Karpas-422 (cell line): Measurements from ENCODE around the gene NAA38. TPM values are rescaled to one million over a fixed set of nuclear protein-coding genes. Genes with fewer than 3 reads are reported as not detected.

Experiments used
- DNase-seq: peaks from one replicate; pipeline ENCODE4 v3.0.0-alpha.2; 2015
- H2AFZ ChIP-seq: fragments of 200-600 bp; sonication (generic); 2 replicates; pipeline ENCODE4 v1.6.1; 2014; ENCODE audit warnings: antibody characterized with exemption, low read length, mixed read lengths
- H3K27ac ChIP-seq: fragments of 200-600 bp; sonication (generic); 2 replicates; pipeline ENCODE4 v1.5.1; 2014; ENCODE audit warnings: mild to moderate bottlenecking, low read length, moderate library complexity
- H3K27me3 ChIP-seq: fragments of 200-600 bp; sonication (generic); 2 replicates; pipeline ENCODE4 v1.6.1; 2014; ENCODE audit warnings: low read length, mixed read lengths
- H3K36me3 ChIP-seq: fragments of 200-600 bp; sonication (generic); 2 replicates; pipeline ENCODE4 v1.6.1; 2014; ENCODE audit warnings: low read length, mixed read lengths; ENCODE audit not compliant: insufficient read depth
- H3K4me1 ChIP-seq: fragments of 200-600 bp; sonication (generic); 2 replicates; pipeline ENCODE4 v1.6.1; 2014; ENCODE audit warnings: mild to moderate bottlenecking, low read length, mixed read lengths
- H3K4me2 ChIP-seq: fragments of 200-600 bp; sonication (generic); 2 replicates; pipeline ENCODE4 v1.6.1; 2014; ENCODE audit warnings: low read length, low read depth, mild to moderate bottlenecking; ENCODE audit not compliant: poor library complexity, severe bottlenecking
- H3K4me3 ChIP-seq: fragments of 200-600 bp; sonication (generic); 2 replicates; pipeline ENCODE4 v1.5.1; 2014; ENCODE audit warnings: mild to moderate bottlenecking, antibody characterized with exemption, low read length, mixed read lengths
- H3K79me2 ChIP-seq: fragments of 200-600 bp; sonication (generic); 2 replicates; pipeline ENCODE4 v1.6.1; 2014; ENCODE audit warnings: mild to moderate bottlenecking, low read length, mixed read lengths
- H3K9ac ChIP-seq: fragments of 200-600 bp; sonication (generic); 2 replicates; pipeline ENCODE4 v1.6.0; 2014; ENCODE audit warnings: low read length
- H3K9me2 ChIP-seq: fragments of 200-600 bp; sonication (generic), shearing (Covaris generic); replicated peaks from 2 replicates; pipeline ENCODE4 v1.6.0; 2014; ENCODE audit warnings: mild to moderate bottlenecking, low read length, moderate library complexity; ENCODE audit not compliant: insufficient read depth
- H3K9me3 ChIP-seq: fragments of 300-700, 200-600 bp; sonication (generic); 2 replicates; pipeline ENCODE4 v1.6.1; 2014; ENCODE audit warnings: low read length, mixed read lengths
- H4K20me1 ChIP-seq: fragments of 200-600 bp; sonication (generic); 2 replicates; pipeline ENCODE4 v1.6.1; 2014; ENCODE audit warnings: mild to moderate bottlenecking, antibody characterized with exemption, low read length, low read depth; ENCODE audit not compliant: insufficient read depth
- total RNA-seq: library from RNA; depleted of rRNA; stranded (reverse); fragments of >200 nt; shearing (Covaris generic); gene quantifications from 2 replicates; pipeline ENCODE4 v1.2.3, GENCODE V29; 2014; ENCODE audit warnings: low replicate concordance; rRNA removed

Gene NAA38, protein sequence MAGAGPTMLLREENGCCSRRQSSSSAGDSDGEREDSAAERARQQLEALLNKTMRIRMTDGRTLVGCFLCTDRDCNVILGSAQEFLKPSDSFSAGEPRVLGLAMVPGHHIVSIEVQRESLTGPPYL
- 313 and 321 TPM in 2 replicates for total RNA-seq

DNA sequence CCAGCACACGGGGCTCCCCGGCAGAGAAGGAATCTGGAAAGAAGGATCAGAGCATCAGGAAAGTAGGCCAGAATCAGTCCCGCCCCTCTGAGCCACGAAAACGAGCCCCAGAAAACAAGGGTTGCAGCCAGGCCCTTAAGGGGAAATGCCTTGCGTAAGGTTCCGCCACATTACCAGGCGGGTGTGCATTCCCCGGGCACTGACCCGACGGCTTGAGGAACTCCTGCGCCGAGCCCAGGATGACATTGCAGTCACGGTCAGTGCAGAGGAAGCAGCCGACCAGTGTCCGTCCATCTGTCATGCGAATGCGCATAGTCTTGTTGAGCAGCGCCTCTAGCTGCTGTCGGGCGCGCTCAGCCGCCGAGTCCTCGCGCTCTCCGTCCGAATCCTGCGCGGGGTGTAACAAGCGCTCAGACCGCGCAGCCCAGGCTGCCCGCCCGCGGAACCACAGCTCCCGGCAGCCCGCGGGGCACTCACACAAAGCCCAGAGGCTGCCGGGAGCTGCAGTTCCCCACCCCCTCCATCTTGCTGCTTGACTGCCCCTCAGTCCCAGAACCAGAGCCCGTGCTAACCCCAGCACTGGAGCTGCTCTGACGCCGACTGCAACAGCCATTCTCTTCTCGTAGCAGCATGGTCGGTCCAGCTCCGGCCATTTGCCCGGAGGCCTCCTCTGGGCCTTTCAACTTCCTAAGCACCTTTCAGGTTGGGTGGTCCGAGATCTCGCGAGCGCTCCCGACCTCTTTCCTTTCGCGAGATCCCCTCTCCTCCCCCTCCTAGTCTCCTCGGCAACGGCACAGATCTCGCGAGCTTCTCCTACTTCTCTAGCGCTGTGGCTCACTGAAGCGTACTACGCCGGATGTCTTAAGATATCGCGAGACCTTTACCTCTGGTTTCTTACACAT, at the start of gene NAA38:
NAA38 (minus strand) TSS at position 749 of the 902 bp plus-strand sequence; CDS start at position 653, 96 bp downstream.
- peaks cover 41% of the 10 kb centered on the region for H3K4me1 ChIP-seq
- peaks cover 25% of the 10 kb centered on the region for H3K79me2 ChIP-seq
- peak within 1 kb of the TSS; percentile 75; the same call in 1 of the 2 replicates for H2AFZ ChIP-seq
- no peaks in the 10 kb centered on the region for H3K27me3 ChIP-seq
- no peaks in the 10 kb centered on the region for H4K20me1 ChIP-seq
- H3K36me3 ChIP-seq, result peaks cover 10% of the 10 kb centered on the region; the same call in 1 of the 2 replicates
- no peaks in the 10 kb centered on the region for H3K9me2 ChIP-seq
- H3K4me2 ChIP-seq, result peak within 1 kb of the TSS; percentile 91
- peak; percentile 100 for DNase-seq
- peak within 1 kb of the TSS; percentile 76 for H3K4me3 ChIP-seq
- H3K27ac ChIP-seq, result peak within 1 kb of the TSS; percentile 91
- H3K9ac ChIP-seq, result peak within 1 kb of the TSS; percentile 84
- H3K9me3 ChIP-seq, result no peaks in the 10 kb centered on the region

DNA sequence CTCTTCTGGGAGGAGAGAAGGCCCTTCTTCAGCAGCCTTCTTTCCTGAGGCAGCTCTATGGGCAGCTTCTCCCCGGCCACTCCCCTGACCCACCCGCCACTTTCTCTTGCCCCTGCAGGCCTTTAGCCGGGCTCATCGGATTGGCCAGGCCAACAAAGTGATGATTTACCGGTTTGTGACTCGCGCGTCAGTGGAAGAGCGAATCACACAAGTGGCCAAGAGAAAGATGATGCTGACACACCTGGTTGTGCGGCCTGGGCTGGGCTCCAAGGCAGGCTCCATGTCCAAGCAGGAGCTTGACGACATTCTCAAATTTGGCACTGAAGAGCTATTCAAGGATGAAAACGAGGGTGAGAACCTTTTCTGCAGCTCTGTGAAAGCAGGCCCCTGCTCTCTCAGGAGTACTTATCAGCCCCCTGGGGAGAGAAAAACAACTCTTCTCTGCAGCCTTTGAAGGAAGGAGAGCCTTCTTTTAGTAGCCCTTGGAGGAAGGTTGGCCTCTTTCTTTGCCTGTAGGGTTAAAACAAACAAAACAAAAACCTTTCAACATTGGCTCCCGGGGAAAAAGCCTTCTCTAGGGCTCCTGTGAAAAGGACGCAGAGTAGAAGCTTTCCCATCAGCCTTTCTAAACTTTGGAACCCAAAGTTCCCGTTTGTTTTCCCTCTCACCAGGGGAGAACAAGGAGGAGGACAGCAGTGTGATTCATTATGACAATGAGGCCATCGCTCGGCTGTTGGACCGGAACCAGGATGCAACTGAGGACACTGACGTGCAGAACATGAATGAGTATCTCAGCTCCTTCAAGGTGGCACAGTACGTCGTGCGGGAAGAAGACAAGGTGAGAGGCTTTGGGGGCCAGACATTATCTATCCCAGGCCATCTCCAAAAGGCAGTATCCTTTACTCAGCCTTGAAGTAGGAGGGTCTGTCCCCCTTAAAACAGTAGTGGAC, 46.1 kb upstream of the NAA38 start:
- peaks cover 60% of the 10 kb centered on the region for H3K36me3 ChIP-seq
- H3K27me3 ChIP-seq, result no peaks in the 10 kb centered on the region
- H3K4me2 ChIP-seq, result no peak overlapping the region
- peaks cover 6% of the 10 kb centered on the region; the same call in 1 of the 2 replicates for H4K20me1 ChIP-seq
- H3K9ac ChIP-seq, result no peak overlapping the region
- no peak overlapping the region for H3K4me3 ChIP-seq
- no peaks in the 10 kb centered on the region for H3K79me2 ChIP-seq
- H3K9me3 ChIP-seq, result no peaks in the 10 kb centered on the region
- no peak overlapping the region for H3K27ac ChIP-seq
- no peak for DNase-seq
- H2AFZ ChIP-seq, result no peak overlapping the region
- H3K9me2 ChIP-seq, result no peaks in the 10 kb centered on the region
- no peaks in the 10 kb centered on the region for H3K4me1 ChIP-seq

DNA sequence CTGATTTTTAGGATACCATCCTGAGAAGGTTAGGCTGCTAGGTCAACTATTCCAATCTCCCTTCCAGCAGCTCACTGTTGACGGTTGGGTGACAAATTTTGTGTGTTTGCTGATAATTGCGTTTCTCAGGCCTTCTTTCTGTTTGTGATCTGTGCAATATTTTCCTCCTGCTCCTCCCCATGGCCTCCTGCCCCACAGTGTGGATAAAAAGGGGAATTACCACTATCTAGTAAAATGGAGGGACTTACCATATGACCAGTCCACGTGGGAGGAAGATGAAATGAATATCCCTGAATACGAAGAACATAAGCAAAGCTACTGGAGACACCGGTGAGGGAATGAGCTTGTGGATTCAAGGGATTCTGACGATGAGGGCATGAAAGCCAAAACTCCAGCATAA, 40.4 kb upstream of the NAA38 start:
- 0 out of 2 replicates have a peak, but pooled peaks cover 11% of the 10 kb centered on the region for H3K79me2 ChIP-seq
- H3K4me2 ChIP-seq, result no peak overlapping the region
- H3K27ac ChIP-seq, result no peak overlapping the region
- H4K20me1 ChIP-seq, result 0 out of 2 replicates have a peak, but pooled peaks cover under 1% of the 10 kb centered on the region
- DNase-seq, result no peak
- H3K27me3 ChIP-seq, result no peaks in the 10 kb centered on the region
- H3K36me3 ChIP-seq, result peaks cover 70% of the 10 kb centered on the region
- no peaks in the 10 kb centered on the region for H3K9me3 ChIP-seq
- H2AFZ ChIP-seq, result no peak overlapping the region
- H3K9ac ChIP-seq, result no peak overlapping the region
- H3K9me2 ChIP-seq, result no peaks in the 10 kb centered on the region
- H3K4me1 ChIP-seq, result no peaks in the 10 kb centered on the region
- no peak overlapping the region for H3K4me3 ChIP-seq

DNA sequence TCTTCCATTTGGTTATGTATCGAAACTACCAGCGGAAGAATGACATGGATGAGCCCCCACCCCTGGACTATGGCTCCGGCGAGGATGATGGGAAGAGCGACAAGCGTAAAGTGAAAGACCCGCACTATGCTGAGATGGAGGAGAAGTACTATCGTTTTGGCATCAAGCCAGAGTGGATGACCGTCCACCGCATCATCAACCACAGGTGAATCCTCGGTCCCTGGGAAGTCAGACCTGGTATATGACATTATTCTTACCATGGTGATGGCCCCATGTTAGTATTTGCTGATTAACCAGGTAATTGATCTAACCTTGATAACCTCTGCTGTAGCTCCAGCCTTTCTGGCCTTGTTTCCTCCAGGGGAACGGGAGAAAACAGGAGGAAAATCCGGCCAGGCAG, 39.7 kb upstream of the NAA38 start:
- Histone ChIP-seq H4K20me1 (no peaks in the 10 kb centered on the region), H3K4me2 (no peak overlapping the region), H3K27ac (no peak overlapping the region), H3K36me3 (peaks cover 65% of the 10 kb centered on the region), H3K9ac (no peak overlapping the region), H3K4me1 (no peaks in the 10 kb centered on the region), H3K4me3 (no peak overlapping the region), H2AFZ (no peak overlapping the region), H3K9me3 (no peaks in the 10 kb centered on the region), H3K79me2 (peaks cover 12% of the 10 kb centered on the region; the same call in 1 of the 2 replicates), H3K9me2 (no peaks in the 10 kb centered on the region), H3K27me3 (no peaks in the 10 kb centered on the region)
- DNase-seq, result no peak

DNA sequence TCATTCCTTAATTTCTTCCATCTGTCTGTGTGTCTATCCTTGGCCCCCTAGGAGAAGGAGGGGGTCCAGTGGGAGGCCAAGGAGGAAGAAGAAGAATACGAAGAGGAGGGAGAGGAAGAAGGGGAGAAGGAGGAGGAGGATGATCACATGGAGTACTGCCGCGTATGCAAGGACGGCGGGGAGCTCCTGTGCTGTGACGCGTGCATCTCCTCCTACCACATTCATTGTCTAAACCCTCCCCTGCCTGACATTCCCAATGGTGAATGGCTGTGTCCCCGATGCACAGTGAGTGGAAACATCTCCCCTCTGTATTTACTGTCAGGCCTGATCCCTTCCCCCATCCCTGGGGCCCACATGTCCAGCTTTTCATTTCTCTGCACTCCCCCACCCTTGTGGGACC, 37.5 kb upstream of the NAA38 start:
- no peak overlapping the region for H3K27ac ChIP-seq
- H4K20me1 ChIP-seq, result no peaks in the 10 kb centered on the region
- no peak overlapping the region for H2AFZ ChIP-seq
- H3K79me2 ChIP-seq, result peaks cover 25% of the 10 kb centered on the region
- no peaks in the 10 kb centered on the region for H3K9me2 ChIP-seq
- H3K4me2 ChIP-seq, result no peak overlapping the region
- no peaks in the 10 kb centered on the region for H3K9me3 ChIP-seq
- no peak overlapping the region for H3K4me3 ChIP-seq
- H3K9ac ChIP-seq, result no peak overlapping the region
- DNase-seq, result no peak
- H3K4me1 ChIP-seq, result no peaks in the 10 kb centered on the region
- no peaks in the 10 kb centered on the region for H3K27me3 ChIP-seq
- peaks cover 69% of the 10 kb centered on the region for H3K36me3 ChIP-seq

DNA sequence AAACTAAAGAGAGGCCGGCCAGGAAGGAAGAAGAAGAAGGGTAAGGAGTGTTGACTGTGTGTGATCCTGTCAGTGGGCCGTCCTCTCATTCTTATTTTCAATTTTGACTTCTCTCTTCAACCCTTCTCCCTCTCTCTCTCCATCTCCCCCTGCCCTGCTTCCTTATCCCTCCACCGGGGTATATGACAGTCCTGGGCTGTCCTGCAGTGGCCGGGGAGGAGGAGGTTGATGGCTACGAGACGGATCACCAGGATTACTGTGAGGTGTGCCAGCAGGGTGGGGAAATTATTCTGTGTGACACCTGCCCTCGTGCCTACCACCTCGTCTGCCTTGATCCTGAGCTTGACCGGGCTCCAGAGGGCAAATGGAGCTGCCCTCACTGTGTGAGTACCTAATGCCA, 36.9 kb upstream of the NAA38 start:
- Histone ChIP-seq H3K4me2 (no peak overlapping the region), H3K4me1 (no peaks in the 10 kb centered on the region), H3K27me3 (no peaks in the 10 kb centered on the region), H3K79me2 (peaks cover 32% of the 10 kb centered on the region), H4K20me1 (peaks cover 4% of the 10 kb centered on the region; the same call in 1 of the 2 replicates), H3K9me2 (no peaks in the 10 kb centered on the region), H3K4me3 (no peak overlapping the region), H3K9ac (no peak overlapping the region), H2AFZ (no peak overlapping the region), H3K9me3 (no peaks in the 10 kb centered on the region), H3K36me3 (peaks cover 66% of the 10 kb centered on the region), H3K27ac (no peak overlapping the region)
- no peak for DNase-seq

DNA sequence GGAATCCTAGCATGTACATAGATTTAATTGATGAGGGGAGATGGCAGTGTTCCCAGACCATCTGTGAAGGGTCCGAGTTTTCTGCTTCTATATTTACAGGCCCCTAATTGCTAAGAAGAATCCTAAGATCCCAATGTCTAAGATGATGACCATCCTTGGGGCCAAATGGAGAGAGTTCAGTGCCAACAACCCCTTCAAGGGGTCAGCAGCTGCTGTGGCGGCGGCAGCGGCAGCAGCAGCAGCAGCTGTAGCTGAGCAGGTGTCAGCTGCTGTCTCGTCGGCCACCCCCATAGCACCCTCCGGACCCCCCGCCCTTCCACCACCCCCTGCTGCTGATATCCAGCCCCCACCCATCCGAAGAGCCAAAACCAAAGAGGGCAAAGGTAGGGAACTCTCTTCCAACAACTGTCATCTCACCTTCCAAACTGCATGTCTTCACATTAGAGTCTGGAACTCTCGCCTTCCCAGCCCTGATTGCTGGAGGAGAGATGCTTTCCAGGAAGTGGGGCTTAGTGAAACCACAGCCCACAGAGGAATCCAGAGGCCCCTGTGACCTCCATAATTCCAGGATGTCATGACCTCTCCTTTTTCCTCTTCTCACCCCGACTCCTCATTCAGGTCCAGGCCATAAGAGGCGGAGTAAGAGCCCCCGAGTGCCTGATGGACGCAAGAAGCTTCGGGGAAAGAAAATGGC, 36.0 kb upstream of the NAA38 start:
- no peak overlapping the region for H3K4me2 ChIP-seq
- no peak overlapping the region for H3K4me3 ChIP-seq
- no peak for DNase-seq
- peaks cover 3% of the 10 kb centered on the region; the same call in 1 of the 2 replicates for H3K4me1 ChIP-seq
- H3K79me2 ChIP-seq, result peaks cover 41% of the 10 kb centered on the region
- H2AFZ ChIP-seq, result no peak overlapping the region
- no peak overlapping the region for H3K27ac ChIP-seq
- H3K9me2 ChIP-seq, result no peaks in the 10 kb centered on the region
- peaks cover 13% of the 10 kb centered on the region; the same call in 1 of the 2 replicates for H4K20me1 ChIP-seq
- peaks cover 65% of the 10 kb centered on the region for H3K36me3 ChIP-seq
- H3K9ac ChIP-seq, result no peak overlapping the region
- H3K27me3 ChIP-seq, result no peaks in the 10 kb centered on the region
- no peaks in the 10 kb centered on the region for H3K9me3 ChIP-seq
